GM19099 (cell line): Measurements from ENCODE around the gene MYO1F.

Source experiments
- POLR2A ChIP-seq: IDR thresholded peaks from 3 replicates; pipeline ENCODE4 v1.6.1; 2011; ENCODE audit warnings: low read depth; ENCODE audit not compliant: insufficient read length; ENCODE audit errors: extremely low read depth

The MYO1F gene

DNA sequence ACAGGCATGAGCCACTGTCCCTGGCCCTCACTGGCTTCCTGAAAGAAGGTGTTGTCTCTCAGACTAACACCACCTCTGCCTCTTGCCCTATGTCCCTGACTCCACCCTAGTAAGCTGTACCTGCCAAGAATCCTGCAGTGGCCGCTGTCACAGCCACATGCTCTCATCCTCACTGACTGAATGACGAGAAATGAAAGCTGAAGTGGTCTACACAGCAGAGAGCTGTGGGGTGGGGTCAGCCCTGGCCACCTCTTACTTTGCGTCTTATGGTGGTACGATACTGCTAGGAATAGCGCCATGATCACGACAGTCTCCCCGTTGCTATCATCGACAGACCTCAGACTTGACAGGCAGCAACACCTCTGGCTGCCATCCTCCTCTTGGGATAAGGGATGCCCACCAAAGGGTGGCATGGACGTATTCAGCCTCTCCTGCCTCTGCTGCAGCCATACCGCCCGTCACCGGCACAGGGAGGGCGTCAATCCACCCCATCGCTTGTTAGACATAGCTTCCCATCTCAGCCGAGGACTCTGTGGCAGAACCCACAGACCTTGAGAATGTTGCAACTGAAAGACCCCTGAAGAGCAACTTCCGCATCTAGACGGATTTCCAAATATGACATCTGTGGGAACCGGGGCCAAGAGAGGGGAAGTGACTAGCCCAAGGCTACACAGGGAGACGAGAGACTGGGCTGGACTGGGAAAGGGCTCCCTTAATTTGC, 809 bp downstream of the MYO1F start:
- no peak for TF ChIP-seq POLR2A

DNA sequence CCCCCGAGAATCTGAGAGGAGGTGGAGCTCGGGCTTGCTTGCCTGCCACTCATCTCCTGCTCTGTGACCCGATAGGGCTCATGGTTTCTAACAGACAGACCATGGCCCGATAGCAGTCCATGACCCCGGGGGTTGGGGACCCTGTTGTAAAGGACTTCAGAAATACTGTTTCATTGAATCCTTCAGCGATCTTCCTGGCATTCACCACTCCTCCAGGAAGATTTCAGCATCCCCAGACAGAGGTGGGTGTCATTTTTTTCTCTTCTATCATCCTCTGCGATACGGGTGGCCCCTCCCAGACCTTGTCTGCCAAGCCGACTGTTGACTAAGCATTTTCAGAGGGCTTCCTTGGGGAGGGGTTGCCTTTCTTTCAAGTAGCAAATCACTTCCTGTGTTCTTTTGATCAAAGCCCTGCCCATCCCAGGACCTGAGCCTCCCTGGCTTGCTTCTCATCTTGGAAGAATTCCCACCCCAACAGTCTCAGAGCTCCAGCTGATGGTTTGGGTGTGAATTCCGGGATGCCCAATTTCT, 1.7 kb downstream of the MYO1F start:
- no peak for TF ChIP-seq POLR2A

DNA sequence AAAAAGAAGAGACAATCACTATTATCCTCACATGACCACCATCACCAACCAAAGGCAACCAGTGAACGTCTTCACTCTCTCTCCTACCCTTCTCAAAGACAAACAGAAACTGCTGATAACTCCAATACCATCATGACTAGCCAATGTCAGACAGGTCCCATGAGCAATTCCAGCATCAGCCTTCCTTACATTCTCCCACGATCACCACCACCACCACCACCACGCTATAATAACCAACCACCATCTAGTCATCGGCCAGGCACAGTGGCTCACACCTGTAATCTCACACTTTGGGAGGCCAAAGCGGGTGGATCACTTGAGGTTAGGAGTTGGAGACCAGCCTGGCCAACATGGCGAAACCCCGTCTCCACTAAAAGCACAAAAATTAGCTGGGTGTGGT, 3.9 kb downstream of the MYO1F start:
- no peak for TF ChIP-seq POLR2A

DNA sequence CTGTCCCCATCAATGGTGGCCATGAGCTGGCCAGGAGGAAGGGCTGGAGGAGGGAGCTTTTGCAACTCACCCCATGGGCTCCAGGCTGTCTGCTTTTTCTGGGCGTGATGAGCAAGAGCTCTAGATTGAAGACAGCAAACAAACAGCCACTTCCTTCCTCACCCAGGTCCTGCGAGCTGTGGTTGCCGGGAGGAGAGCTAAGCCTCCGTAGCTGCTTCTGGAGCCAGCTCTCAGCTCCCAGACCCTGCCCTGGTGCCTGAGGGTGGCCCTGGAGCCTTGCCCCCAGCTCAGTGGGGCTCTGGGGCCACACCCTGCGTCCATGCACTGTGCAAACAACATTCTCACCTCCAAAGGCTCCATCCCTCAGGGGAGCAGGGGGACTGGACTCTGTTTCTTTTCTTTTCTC, 6.2 kb downstream of the MYO1F start:
- TF ChIP-seq POLR2A, result no peak

DNA sequence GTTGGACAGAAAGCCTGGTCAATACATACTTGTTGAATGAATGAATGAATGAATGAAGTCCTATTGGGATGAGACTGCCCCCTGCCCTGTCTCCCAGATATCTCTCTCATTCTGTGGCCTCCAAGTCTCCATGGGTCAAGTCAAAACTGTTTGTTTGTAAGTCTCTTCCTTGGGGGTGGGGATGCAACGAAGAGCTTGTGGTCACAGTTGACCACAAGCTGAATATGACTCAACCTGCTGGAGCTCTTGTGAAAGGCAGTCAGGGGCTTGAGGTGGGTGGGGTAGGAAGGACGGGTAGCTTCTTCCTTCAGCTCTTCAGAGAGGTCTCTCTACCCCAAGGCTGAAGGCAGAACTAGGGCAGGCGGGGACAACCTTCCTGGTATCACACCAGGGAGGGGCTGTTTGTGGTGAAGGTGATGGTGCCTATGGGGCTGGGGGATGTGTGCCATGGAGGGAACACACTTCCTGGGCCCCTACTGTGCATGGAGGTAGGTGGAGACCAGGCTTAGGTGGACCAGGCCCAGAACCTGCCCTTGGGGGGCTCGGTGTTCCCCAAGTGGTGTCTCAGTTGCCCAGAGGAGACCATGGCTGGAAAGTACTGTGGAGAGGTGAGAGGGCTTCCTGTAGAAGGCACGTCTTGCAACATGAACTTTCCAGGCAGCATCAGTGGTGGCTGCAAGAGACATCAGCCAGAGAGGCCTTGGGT, 8.0 kb downstream of the MYO1F start:
- no peak for TF ChIP-seq POLR2A

DNA sequence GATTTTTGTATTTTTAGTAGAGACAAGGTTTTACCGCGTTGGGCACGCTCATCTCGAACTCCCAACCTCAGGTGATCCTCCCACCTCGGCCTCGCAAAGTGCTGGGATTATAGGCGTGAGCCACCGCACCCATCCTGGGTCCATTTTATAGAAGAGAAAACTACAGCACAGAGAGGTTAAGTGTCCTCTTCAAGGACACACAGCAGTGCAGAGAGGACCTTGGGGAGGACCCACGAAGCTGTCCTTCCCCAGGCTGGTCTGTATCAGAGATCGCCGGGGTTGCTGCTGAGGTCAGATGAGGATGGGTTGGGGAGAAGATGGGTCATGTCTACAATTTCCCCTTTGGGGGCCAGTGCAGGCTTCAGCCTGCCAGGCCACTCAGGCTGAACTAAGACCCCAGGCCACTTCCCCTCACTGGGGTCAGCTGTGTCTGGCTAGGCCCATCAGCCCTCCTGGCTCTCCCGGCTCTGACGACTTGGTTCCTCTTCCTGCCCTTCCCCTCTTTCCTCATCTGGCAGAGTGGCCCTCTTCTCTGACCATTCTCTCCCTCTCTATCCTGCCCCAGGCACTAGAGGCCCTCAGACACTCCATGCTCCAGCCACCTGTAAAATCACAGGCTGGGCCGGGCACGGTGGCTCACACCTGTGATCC, 9.6 kb downstream of the MYO1F start:
- no peak for TF ChIP-seq POLR2A

DNA sequence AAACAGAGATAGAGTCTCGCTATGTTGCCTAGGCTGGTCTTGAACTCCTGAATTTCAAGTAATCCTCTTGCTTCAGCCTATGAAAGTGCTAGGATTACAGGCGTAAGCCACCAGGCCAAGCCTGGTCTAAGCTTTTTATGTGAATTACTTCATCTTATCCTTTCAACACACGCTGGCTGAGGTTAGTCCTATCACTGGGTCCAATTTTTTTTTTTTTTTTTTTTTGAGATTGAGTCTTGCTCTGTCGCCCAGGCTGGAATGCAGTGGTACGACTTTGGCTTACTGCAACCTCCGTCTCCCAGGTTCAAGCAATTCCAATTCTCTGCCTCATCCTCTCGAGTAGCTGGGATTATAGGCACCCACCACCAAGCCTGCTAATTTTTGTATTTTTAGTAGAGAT, 10.4 kb downstream of the MYO1F start:
- no peak for TF ChIP-seq POLR2A

DNA sequence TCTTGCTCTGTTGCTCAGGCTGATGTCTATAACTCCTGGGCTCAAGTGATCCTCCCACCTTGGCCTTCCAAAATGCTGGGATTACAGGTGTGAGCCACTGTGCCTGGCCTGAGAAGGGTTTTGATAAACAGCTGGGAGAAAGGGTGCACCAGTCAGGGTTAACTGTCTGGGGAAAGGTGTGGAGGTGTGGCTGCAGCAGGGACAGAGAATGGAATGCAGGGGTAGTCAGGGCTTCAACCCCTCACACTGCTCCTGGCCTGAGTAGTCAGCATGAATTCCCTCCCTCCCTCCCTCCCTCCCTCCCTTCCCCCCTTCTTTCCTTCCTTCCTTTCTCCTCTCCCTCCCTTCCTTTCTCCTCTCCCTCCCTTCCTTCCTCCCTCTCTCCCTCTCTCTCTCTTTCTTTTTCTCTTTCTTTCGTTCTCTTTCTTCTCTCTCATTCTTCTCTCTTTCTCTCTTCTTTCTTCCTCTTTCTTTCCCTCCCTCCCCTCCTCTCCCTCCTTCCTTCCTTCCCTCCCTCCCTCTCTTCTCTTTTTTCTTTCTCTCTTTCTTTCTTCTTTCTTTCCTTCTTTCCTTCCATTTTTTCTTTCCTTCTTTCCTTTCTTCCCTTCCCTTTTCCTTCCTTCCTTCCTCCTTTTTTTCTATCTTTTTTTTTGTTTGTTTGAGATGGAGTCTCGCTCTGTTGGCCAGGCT, 16.0 kb downstream of the MYO1F start:
- TF ChIP-seq POLR2A, result no peak

DNA sequence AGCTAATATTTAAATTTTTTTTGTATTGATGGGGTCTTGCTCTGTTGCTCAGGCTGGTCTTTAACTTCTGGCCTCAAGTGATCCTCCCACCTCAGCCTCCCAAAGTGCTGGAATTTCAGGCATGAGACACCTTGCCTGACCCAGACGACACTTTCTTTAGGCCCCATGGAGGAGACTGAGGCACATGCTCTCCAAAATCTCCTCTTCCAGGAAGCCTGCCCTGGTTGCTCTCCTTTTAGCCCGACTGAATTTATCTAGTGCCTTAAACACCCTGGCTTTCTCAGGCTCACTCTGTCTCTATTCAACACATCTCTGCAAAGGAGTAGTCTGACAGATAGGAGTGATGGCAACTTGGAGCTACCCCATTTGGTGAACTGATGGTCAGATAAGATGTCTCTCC, 18.9 kb downstream of the MYO1F start:
- no peak for TF ChIP-seq POLR2A

DNA sequence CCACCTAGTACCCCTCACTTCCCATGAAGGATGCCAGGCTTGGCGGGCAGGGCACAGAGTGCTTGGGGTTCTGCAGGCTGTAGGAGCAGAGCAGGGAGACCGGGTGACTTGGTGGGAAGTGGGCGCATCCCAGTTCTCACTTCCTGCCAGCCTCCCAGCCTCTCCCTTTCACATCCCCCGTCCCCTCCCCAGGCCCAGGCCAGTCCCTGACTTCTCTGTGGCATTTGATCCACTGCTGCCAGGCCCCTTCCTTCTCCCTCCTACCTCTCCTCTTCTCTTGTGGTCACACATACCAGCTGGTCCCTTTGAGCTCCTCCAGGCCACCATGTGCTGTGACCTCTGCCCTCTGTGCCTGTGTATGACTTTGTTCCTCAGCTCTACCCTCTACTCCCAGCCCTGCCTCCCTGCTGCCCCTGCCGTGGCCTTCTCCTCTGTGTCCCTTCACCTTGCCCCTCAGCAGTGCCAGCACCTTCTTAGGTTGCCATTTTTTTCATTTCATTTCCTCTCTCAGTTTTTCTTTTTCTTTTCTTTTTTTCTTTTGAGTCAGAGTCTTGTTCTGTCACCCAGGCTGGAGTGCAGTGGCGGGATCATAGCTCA, 19.5 kb downstream of the MYO1F start:
- TF ChIP-seq POLR2A, result no peak

DNA sequence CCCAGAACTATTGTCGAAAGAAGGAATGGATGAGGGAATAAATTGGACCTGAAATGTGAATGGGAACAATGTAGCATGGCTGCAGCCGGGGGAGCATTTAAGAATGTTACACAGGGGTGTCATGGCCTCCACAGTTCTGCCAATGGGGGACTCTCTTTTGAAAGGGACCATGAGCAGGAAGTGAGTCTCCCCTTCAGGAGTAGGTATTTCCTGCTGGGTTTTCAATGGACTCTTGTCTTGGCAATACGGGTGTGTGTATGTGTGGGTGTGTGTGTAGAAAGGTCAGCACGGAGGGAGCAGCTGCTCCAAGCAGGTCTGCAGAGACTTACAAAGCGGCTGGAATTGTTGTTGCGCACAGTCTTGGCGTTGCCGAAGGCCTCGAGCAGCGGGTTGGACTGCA, 24.4 kb downstream of the MYO1F start:
- TF ChIP-seq POLR2A, result no peak

DNA sequence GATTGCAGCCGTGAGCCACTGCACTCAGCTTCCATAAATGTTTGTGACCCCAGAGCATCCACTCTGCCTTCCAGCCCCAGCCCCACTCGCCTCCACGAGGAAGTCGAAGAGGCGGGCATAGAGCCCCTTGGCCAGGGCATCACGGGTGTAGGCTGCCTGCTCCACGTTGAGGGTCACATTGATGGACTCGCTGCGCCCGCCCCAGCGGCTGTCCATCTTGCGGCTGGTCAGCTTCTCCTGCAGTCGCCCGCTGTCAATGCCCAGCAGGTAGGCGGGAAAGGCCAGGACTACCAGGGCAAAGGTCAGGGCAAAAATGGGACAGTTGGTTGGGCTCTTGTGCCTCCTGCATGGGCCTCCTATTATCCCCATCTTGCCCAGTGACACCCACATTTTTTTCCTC, 27.2 kb downstream of the MYO1F start:
- no peak for TF ChIP-seq POLR2A

DNA sequence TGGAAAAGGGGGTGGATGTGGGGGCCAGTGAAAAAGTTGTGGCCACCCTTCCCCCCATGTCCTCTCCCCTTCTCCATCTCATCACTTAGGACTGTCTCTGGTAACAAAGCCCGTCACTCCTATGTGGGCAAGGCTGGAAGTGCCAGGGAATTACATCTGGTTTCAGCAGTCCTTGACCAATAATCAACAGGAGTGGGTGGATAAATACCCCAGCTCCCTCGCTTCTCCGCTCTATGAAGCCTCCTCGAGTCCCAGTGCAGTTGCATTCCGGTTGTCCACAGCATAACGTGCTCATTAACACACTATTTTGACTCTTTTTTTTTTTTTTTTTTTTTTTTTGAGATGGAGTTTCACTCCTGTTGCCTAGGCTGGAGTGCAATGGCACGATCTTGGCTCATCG, 31.5 kb downstream of the MYO1F start:
- TF ChIP-seq POLR2A, result no peak

DNA sequence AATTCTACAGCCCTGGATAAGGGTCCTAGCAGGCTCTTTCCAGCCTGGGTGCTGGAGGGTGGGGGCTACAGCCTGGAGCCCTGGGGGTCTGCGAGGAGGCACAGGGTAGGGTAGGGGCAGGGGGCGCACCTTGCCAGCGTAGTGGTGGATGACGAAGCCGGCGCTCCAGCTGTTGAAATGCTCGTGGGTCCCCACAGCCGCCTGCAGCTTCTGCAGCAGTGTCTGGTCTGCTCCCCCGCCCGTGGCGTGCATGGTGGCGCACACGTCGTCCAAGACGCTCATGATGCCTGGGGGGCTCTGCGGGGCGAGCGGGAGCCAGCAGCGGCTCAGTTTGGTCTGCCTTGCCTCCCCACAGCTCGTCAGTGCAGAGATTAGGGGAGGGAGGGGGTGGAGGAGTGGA, 33.1 kb downstream of the MYO1F start:
- TF ChIP-seq POLR2A, result no peak

DNA sequence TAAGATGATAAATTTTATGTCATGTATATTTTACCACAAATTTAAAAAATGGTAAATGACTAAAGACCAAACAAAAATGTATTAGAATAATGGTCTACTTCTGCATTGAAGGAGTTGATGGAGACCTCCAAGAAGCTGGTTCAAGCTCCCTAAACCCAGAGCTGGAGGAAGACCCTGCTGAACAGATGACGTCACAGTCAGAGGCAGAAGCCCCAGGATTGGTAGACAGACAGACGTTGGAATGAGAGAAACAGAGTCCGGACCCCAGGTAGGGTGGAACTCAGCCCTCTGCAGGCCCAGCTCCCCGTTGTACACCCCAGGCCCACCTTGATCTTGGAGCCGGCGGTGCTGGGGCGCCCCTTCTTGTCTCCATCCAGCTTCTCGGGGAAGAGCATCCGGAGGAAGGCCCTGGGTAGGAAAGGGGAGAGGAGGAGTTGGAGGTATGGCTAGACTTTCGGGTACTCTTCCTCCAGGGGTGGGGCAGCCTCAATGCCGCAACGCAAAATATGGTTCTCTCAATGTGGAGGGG, 37.6 kb downstream of the MYO1F start:
- TF ChIP-seq POLR2A, result no peak
